Cardiac fibroblast (primary cell): ENCODE measurements around the gene PVALB.
A peak's percentile ranks its signal among the peaks of the same experiment; 100 is the strongest.

Source experiments
- DNase-seq, 2 donors: peaks; one replicate each; pipeline versions ENCODE4 v3.0.0 to v3.0.0-alpha.2; 2010; ENCODE audit warnings: low read depth in 2 of 2
- H3K4me3 ChIP-seq, 2 donors: replicated peaks in 1 of 2; 1 replicate in 1 of 2; 2 replicates in 1 of 2; pipeline ENCODE4 v1.5.1; 2011; ENCODE audit warnings: low read depth in 2 of 2, low read length in 2 of 2, mild to moderate bottlenecking in 2 of 2, moderate library complexity in 1 of 2
- TF ChIP-seq, protein P1 (sequence below): IDR thresholded peaks from one replicate; pipeline ENCODE4 v1.5.1; 2011; ENCODE audit warnings: low read depth, mild to moderate bottlenecking, low read length, inconsistent platforms

PVALB gene

DNA sequence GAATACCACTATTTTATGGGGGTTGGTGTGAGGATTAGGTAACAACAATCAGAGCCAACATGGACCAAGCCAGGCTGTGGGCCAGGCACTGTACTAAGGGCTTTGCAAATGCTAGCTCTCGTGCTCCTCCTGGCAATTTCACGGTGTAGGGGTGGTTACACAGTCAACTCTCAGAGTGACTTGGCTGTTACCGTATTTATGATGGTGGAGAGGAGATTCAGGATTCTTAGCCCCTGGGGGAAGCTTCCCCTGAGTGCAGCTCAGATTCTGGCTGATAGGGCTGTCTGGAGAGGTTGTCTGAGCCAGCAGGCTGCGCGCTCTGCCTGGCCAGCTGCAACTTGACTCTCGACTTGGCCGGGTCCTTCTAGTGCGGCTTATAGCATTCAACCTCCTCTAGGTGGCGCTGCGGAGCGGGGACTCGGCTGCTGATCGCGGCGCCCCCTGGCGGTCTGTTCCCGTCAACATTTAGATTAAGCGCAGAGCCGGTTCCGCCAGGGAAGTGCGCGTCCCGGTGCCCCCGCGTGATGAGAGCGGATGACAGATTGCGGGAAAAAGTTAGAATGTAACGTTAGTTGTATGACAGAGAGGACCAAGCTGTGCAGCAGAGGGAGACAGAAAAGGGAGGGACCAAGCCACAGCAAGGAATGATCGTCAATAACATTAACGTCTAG is 39.4 kb upstream of the PVALB start:
- H3K4me3 ChIP-seq = no peak overlapping the region
- TF ChIP-seq, protein P1, sequence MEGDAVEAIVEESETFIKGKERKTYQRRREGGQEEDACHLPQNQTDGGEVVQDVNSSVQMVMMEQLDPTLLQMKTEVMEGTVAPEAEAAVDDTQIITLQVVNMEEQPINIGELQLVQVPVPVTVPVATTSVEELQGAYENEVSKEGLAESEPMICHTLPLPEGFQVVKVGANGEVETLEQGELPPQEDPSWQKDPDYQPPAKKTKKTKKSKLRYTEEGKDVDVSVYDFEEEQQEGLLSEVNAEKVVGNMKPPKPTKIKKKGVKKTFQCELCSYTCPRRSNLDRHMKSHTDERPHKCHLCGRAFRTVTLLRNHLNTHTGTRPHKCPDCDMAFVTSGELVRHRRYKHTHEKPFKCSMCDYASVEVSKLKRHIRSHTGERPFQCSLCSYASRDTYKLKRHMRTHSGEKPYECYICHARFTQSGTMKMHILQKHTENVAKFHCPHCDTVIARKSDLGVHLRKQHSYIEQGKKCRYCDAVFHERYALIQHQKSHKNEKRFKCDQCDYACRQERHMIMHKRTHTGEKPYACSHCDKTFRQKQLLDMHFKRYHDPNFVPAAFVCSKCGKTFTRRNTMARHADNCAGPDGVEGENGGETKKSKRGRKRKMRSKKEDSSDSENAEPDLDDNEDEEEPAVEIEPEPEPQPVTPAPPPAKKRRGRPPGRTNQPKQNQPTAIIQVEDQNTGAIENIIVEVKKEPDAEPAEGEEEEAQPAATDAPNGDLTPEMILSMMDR = peak; percentile 100
- peak; percentile 89 to 90 for DNase-seq

DNA sequence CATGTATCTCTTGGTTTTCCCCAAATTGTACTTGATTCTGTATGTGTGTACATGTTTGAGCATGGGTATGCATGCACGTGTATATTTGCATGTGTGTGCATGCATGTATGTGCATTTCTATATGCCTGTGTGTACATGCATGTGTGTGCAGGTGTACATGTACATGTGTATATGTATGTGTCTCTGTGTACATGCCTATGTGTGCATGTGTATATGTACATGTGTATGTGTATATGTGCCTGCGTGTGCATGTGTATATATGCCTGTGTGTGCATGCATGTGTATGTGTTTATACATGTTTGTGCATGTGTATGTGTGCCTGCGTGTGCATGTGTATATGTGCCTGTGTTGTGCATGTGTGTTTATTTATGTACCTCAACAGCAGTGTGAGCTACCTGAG is 38.6 kb upstream of the PVALB start:
- no peak for DNase-seq

DNA sequence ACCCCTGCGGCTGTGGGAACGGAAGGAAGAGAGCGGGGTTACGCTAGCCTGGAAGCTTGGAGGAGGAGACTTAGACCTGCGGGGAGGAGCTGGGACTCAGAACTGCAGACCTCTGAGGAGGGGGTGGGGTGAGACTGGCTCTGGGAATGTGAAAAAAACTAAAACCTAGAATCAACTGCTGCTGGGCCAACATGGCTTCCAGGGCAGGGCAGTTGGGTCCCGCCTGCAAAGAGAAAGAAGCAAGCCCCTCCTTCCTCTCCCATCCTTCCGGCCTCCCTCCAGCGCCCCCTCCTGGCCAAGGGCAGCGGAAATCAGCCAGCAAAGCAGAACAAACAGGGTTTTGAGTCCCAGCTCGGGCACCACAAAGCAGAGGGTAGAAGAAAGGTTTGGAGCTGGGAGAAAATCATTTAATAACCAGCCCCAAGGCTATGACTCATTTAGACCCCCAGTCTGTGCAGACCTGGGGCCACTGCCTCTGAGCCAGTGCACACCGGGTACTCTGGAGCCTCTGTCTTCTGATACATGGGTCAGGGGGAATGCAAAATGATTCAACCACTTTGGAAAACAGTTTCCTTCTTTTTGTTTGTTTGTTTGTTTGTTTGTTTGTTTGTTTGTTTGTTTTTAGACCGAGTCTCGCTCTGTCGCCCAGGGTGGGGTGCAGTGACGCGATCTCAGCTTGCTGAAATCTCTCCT is 36.7 kb upstream of the PVALB start:
- H3K4me3 ChIP-seq = no peak overlapping the region
- peak; percentile 60 to 74 for DNase-seq
- TF ChIP-seq, protein P1 = peak; percentile 84

More for the DNA sequence above, 38.6 kb upstream of the PVALB start:
- TF ChIP-seq, protein P1 = no peak
- no peak overlapping the region for H3K4me3 ChIP-seq

DNA sequence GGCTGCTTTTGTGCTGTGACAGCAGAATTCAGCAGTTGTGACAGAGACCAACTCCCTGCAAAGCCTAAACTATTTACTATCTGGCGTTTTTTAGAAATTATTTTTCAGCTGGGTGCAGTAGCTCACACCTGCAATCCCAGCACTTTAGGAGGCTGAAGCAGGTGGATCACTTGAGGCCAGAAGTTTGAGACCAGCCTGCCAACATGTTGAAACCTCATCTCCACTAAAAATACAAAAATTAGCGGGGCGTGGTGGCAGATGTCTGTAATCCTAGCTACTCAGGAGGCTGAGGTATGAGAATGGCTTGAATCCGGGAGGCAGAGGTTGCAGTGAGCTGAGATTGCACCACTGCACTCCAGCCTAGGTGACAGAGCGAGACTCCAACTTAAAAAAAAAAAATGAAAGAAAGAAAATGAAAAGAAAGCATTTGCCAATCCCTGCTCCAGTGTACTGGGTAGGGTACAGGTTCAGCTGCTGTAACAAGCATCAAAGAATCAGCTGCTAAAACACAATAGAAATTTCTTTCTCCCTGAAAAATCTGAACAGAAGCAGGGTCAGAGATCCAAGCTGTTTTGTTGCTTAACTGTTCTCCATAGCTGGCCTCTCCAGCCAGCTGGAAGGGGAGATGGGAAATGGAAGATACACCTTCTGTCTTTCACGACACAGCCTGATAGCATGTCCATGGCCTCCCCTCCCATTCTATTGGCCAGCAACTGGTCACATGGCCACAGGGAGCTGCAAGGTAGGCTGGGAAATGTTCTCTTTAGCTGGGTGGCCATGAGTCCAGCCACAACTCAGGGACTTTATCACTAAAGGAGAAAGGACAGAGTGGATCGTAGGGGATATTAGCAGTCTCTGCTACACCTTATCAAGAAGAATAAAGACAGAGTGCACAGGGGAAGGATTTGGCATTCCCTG is 35.5 kb upstream of the PVALB start:
- no peak overlapping the region for H3K4me3 ChIP-seq
- no peak for DNase-seq
- TF ChIP-seq, protein P1 = no peak

DNA sequence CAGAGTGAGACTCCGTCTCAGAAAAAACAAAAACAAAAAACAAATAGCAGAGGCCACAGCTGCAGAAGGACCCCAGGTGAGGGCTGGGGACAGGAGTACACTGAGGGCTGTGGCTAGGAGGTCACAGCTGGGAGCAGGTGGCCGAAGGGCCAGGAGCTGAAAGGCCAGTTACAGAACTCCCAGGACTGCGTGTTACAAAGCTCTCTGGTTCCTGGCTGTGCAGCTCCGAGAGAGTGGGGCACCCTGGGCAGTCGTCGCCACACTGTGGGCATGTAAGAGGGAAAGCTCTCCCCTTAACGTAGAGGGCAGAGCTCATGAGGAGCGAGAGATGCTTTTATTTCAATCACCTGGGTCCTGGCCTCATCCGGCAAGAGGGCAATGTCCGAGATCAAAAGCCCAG is 33.8 kb upstream of the PVALB start:
- no peak for DNase-seq
- TF ChIP-seq, protein P1 = no peak

DNA sequence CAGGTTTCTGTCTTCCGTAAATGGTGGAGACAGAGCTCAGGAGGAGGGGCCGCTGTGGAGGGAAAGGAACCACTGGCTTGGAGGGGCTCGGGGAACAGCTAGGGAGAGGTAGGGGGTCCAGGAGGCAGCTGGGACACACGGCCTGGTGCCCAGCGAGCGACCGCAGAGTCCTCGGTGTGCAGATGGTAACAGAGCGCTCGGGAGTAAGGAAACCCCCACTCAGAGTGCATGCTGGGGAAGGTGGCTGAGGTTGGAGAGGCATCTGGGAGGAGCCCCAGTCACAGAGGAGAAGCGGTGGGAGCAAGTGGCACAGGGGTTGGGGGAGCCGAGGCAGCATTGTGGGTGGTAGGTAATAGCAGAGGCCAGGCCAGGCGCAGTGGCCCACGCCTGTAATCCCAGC is 33.2 kb upstream of the PVALB start:
- TF ChIP-seq, protein P1 = no peak
- no peak overlapping the region for H3K4me3 ChIP-seq
- DNase-seq = no peak

More for the DNA sequence above, 33.8 kb upstream of the PVALB start:
- H3K4me3 ChIP-seq = no peak overlapping the region
